ENCODE data around the gene MARCHF5. TPM values are rescaled to one million over a fixed set of nuclear protein-coding genes. Genes with fewer than 3 reads are reported as not detected.
"Not testable (repeated sequence)": the region's sequence is repeated elsewhere in the genome, so short reads cannot be mapped to it uniquely, and the experiment has no call there.

MARCHF5 gene
- total and polyA plus RNA-seq, 8 donors = 33.0 to 83.6 (median 68.2) TPM

- H3K4me1 ChIP-seq = no peaks in the 10 kb centered on the region
- H3K36me3 ChIP-seq = peaks cover 0 to 35% of the 10 kb centered on the region in 2 donors
- H3K4me3 ChIP-seq = no peak overlapping the region
- no peaks in the 10 kb centered on the region for H3K27me3 ChIP-seq
- peak in 1 of 4 donors; percentile 3 for DNase-seq
- no peak for ATAC-seq
- intact Hi-C loops (cut with DNase I) = no loop called here
- no peak overlapping the region for H3K27ac ChIP-seq
- TF ChIP-seq, protein P1, sequence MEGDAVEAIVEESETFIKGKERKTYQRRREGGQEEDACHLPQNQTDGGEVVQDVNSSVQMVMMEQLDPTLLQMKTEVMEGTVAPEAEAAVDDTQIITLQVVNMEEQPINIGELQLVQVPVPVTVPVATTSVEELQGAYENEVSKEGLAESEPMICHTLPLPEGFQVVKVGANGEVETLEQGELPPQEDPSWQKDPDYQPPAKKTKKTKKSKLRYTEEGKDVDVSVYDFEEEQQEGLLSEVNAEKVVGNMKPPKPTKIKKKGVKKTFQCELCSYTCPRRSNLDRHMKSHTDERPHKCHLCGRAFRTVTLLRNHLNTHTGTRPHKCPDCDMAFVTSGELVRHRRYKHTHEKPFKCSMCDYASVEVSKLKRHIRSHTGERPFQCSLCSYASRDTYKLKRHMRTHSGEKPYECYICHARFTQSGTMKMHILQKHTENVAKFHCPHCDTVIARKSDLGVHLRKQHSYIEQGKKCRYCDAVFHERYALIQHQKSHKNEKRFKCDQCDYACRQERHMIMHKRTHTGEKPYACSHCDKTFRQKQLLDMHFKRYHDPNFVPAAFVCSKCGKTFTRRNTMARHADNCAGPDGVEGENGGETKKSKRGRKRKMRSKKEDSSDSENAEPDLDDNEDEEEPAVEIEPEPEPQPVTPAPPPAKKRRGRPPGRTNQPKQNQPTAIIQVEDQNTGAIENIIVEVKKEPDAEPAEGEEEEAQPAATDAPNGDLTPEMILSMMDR (IDR thresholded peaks at IDR 0.05) = no peak
- no peaks in the 10 kb centered on the region for H3K9me3 ChIP-seq
These were observed 22.8 kb downstream of the MARCHF5 start for GRCh38 chr10:92313750-92314149.

DNA sequence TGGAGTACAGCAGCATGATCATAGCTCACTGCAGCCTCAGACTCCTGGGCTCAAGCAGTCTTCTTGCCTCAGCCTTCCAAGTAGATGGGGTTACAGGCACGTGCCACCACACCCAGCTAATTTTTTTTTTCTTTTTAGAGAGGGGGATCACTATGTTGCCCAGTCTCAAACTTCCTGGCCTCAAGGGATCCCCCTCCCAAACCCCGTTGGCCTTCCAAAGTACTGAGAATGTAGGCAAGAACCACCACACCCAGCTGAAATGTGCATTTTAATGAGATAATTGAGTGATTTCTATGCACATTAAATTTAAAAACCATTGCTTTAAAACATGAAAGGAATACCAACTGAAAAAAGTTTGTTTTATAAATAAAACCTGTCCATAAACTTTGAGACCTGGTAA lies 25.6 kb downstream of the MARCHF5 start:
- intact Hi-C loops (cut with DNase I) = no loop called here
- ATAC-seq = no peak
- H3K9me3 ChIP-seq = no peaks in the 10 kb centered on the region

DNA sequence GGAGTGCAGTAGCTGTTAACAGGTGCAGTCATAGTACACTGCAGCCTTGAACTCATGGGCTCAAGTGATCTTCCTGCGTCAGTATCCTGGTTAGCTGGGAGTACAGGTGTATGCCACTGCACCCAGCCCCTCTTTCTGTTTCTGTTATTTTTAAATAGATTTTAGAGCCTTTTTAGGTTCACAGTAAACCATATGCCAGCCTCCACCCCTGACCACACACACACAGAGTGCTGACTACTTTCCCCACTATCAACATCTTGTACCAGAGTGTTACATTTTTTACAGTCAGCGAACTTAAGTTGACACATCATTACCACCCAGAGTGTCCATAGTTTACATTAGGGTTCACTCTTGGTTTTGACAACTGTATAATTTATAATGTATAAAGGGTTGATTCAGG lies 32.1 kb downstream of the MARCHF5 start:
- H3K9me3 ChIP-seq = no peaks in the 10 kb centered on the region
- intact Hi-C loops (cut with DNase I) = no loop called here
- H3K36me3 ChIP-seq = peaks cover 0 to 7% of the 10 kb centered on the region in 2 donors
- no peak overlapping the region for H3K4me3 ChIP-seq
- DNase-seq (no peak), ATAC-seq (no peak)
- TF ChIP-seq, protein P1 (IDR thresholded peaks at IDR 0.05) = no peak
- no peak overlapping the region for H3K27ac ChIP-seq
- peaks cover 0 to 6% of the 10 kb centered on the region in 2 donors for H3K4me1 ChIP-seq
- H3K27me3 ChIP-seq = no peaks in the 10 kb centered on the region

More for the DNA sequence above, 25.6 kb downstream of the MARCHF5 start:
- H3K27ac ChIP-seq = peak overlapping the region in 1 of 2 donors; percentile 19
- H3K4me1 ChIP-seq = no peaks in the 10 kb centered on the region
- H3K36me3 ChIP-seq = peaks cover 0 to 38% of the 10 kb centered on the region in 2 donors
- H3K27me3 ChIP-seq = no peaks in the 10 kb centered on the region
- no peak for DNase-seq
- TF ChIP-seq, protein P1 (IDR thresholded peaks at IDR 0.05) = no peak
- no peak overlapping the region for H3K4me3 ChIP-seq

DNA sequence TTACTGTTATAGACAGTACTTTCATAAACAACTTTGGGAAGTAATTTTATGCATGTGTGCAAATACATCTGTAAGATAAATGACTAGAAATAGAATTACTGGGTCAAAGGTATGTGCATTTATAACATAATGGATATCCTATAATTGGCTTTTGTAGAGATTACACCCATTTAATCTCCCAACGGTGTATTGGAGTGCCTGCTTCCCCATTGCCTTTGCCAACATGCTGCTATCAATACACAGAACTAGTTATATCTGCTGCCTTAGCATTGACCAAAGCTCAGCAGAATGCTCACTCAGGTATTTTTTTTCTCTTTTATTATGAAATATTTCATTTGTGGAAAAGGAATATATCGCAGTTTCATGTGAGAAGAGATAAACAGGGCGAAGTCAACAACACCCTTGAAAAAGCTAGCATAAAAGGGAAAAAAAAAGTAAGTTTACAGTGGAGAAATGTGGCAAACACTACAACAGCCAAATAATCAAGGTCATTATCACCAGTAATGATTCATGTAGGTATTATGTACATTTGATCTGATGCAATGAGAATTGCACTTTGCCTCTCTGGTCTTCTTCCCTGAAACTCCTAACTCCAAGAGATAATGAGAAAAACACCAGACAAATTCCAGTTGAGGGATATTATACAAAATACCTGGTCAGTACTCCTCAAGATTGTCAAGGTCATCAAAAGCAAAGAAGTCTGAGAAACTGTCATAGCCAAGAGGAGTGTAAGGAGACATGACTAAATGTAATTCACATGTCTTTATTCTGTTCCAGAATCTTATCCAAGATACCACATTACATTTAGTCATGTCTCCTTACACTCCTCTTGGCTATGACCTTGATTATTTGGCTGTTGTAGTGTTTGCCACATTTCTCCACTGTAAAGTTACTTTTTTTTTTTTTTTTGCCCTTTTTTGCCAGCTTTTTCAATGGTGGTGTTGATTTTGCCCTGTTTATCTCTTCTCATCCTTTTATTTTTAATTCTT lies 36.8 kb downstream of the MARCHF5 start:
- Histone ChIP-seq H3K27me3 (no peaks in the 10 kb centered on the region), H3K9me3 (no peaks in the 10 kb centered on the region), H3K27ac (no peak overlapping the region), H3K4me1 (peaks cover 0 to 6% of the 10 kb centered on the region in 2 donors), H3K36me3 (no peaks in the 10 kb centered on the region), H3K4me3 (no peak overlapping the region)
- DNase-seq (no peak), ATAC-seq (no peak)
- TF ChIP-seq, protein P1 (IDR thresholded peaks at IDR 0.05) = no peak
- intact Hi-C loops (cut with DNase I) = no loop called here

DNA sequence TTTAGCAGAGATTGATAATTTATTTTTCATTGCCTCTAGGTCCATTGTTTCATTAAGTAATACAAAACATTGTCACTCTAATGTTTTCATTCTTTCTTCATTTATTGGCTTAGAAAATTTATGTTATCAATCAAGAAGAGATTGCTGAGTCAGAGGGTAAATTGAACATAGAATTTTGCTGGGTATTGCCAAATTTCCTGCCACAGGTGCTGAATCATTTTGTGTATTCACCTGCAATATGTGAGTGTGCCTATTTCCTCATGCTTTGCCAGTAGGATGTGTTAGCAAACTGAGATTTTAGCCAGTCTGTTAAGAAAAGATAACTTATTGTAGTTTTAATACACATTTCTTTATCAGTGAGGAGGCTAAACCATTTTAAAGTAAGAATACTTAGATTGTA lies 38.0 kb downstream of the MARCHF5 start:
- DNase-seq (no peak), ATAC-seq (peak; percentile 50)
- no peaks in the 10 kb centered on the region for H3K9me3 ChIP-seq
- peaks cover 0 to 3% of the 10 kb centered on the region in 2 donors for H3K36me3 ChIP-seq
- intact Hi-C loops (cut with DNase I) = no loop called here
- TF ChIP-seq, protein P1 (IDR thresholded peaks at IDR 0.05) = no peak
- peaks cover 0 to 6% of the 10 kb centered on the region in 2 donors for H3K4me1 ChIP-seq
- no peak overlapping the region for H3K27ac ChIP-seq
- H3K27me3 ChIP-seq = no peaks in the 10 kb centered on the region
- no peak overlapping the region for H3K4me3 ChIP-seq

DNA sequence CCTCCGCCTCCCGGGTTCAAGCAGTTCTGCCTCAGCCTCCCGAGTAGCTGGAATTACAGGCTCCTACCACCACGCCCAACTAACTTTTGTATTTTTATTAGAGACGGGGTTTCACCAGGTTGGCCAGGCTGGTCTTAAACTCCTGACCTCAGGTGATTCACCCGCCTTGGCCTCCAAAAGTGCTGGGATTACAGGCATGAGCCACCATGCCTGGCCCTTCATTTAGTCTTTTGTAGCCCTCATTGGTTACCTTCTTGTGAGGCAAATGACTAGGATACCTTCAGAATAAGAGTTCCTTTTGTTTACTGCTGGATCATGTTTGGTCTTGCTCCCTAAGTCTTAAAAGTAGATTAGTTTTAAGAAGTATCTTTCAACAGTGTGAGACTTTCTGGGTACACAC lies 39.0 kb downstream of the MARCHF5 start:
- peak in 1 of 4 donors; percentile 1 for DNase-seq

More for the DNA sequence above, 39.0 kb downstream of the MARCHF5 start:
- H3K36me3 ChIP-seq; H3K4me1 ChIP-seq; intact Hi-C loops (cut with DNase I); H3K4me3 ChIP-seq; H3K27me3 ChIP-seq; H3K9me3 ChIP-seq: not testable (repeated sequence)
- ATAC-seq = peak; percentile 15
- peak overlapping the region in 1 of 2 donors; percentile 21 for H3K27ac ChIP-seq
